GM12892 (cell line): ENCODE results near the gene ADCY4.

Source experiments
- POLR2A ChIP-seq: IDR thresholded peaks from 2 replicates; pipeline ENCODE4 v1.6.1; 2011; ENCODE audit warnings: low read depth, low read length, control low read depth
- POLR2AphosphoS5 ChIP-seq: IDR thresholded peaks from 2 replicates; pipeline ENCODE4 v1.6.1; 2011; ENCODE audit warnings: low read depth, low read length, control low read depth

DNA sequence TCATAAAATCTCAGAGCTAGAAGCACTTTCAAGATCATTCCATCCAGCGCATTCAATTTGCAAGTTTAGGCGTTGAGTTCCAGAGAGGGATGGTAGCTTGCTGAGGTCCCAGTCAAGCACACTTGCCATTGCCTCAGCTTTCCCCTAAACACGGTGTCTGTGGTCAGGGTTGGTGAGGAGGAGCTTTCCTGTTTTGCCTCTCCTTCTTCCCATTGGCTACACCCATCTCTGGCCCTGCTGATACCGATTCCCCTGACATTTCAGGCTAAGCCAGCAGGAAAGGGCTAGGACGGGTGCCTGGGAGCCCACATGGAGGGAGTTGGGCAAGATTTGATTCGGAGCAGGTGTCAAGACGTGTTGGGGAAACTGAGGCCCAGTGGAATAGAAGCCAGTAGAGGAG, 42.3 kb upstream of the ADCY4 start:
- no peak for TF ChIP-seq POLR2A
- no peak for TF ChIP-seq POLR2AphosphoS5
